Measurements from ENCODE around the gene RFWD3.

The RFWD3 gene

GRCh38 chr16:74637742-74638453 lies 28.8 kb downstream of the RFWD3 start:
- no peak overlapping the region for H3K27ac ChIP-seq (ENCODE audit: low read depth, low read length)
- no peak overlapping the region for H3K4me3 ChIP-seq (ENCODE audit: low read depth, low read length)
- H3K27me3 ChIP-seq (ENCODE audit: control insufficient read depth, insufficient read depth, low read length), result no peaks in the 10 kb centered on the region
- H3K9me3 ChIP-seq (ENCODE audit: control insufficient read depth, insufficient read depth, low read length), result no peaks in the 10 kb centered on the region
- H3K36me3 ChIP-seq (ENCODE audit: control insufficient read depth, insufficient read depth, low read length), result peaks cover 97% of the 10 kb centered on the region
- H3K9ac ChIP-seq (ENCODE audit: low read depth, low read length), result no peak overlapping the region
- H3K4me1 ChIP-seq (ENCODE audit: control insufficient read depth, insufficient read depth, low read length), result no peaks in the 10 kb centered on the region

- H3K36me3 ChIP-seq (ENCODE audit: control insufficient read depth, insufficient read depth, low read length), result peaks cover 98% of the 10 kb centered on the region
- H3K9ac ChIP-seq (ENCODE audit: low read depth, low read length), result no peak overlapping the region
- no peaks in the 10 kb centered on the region for H3K9me3 ChIP-seq (ENCODE audit: control insufficient read depth, insufficient read depth, low read length)
- H3K4me3 ChIP-seq (ENCODE audit: low read depth, low read length), result no peak overlapping the region
- no peaks in the 10 kb centered on the region for H3K27me3 ChIP-seq (ENCODE audit: control insufficient read depth, insufficient read depth, low read length)
- no peak overlapping the region for H3K27ac ChIP-seq (ENCODE audit: low read depth, low read length)
- H3K4me1 ChIP-seq (ENCODE audit: control insufficient read depth, insufficient read depth, low read length), result no peaks in the 10 kb centered on the region
Observed at GRCh38 chr16:74635303-74635702, 31.4 kb downstream of the RFWD3 start.

GRCh38 chr16:74633686-74634085 lies 33.0 kb downstream of the RFWD3 start:
- Histone ChIP-seq H3K27me3 (ENCODE audit: control insufficient read depth, insufficient read depth, low read length) (no peaks in the 10 kb centered on the region), H3K9ac (ENCODE audit: low read depth, low read length) (no peak overlapping the region), H3K36me3 (ENCODE audit: control insufficient read depth, insufficient read depth, low read length) (peaks cover 98% of the 10 kb centered on the region), H3K4me3 (ENCODE audit: low read depth, low read length) (no peak overlapping the region), H3K9me3 (ENCODE audit: control insufficient read depth, insufficient read depth, low read length) (no peaks in the 10 kb centered on the region), H3K4me1 (ENCODE audit: control insufficient read depth, insufficient read depth, low read length) (no peaks in the 10 kb centered on the region), H3K27ac (ENCODE audit: low read depth, low read length) (no peak overlapping the region)

GRCh38 chr16:74627506-74628220 lies 39.0 kb downstream of the RFWD3 start:
- no peak overlapping the region for H3K27ac ChIP-seq (ENCODE audit: low read depth, low read length)

GRCh38 chr16:74626741-74627416 lies 39.8 kb downstream of the RFWD3 start:
- Histone ChIP-seq H3K9me3 (ENCODE audit: control insufficient read depth, insufficient read depth, low read length) (no peaks in the 10 kb centered on the region), H3K4me3 (ENCODE audit: low read depth, low read length) (no peak overlapping the region), H3K36me3 (ENCODE audit: control insufficient read depth, insufficient read depth, low read length) (peaks cover 100% of the 10 kb centered on the region), H3K27ac (ENCODE audit: low read depth, low read length) (no peak overlapping the region), H3K9ac (ENCODE audit: low read depth, low read length) (no peak overlapping the region), H3K27me3 (ENCODE audit: control insufficient read depth, insufficient read depth, low read length) (no peaks in the 10 kb centered on the region), H3K4me1 (ENCODE audit: control insufficient read depth, insufficient read depth, low read length) (peaks cover 3% of the 10 kb centered on the region; the same call in 1 of the 2 replicates)

More at GRCh38 chr16:74627506-74628220, 39.0 kb downstream of the RFWD3 start:
- Histone ChIP-seq H3K9ac (ENCODE audit: low read depth, low read length) (no peak overlapping the region), H3K27me3 (ENCODE audit: control insufficient read depth, insufficient read depth, low read length) (no peaks in the 10 kb centered on the region), H3K4me3 (ENCODE audit: low read depth, low read length) (no peak overlapping the region), H3K4me1 (ENCODE audit: control insufficient read depth, insufficient read depth, low read length) (peaks cover under 1% of the 10 kb centered on the region; the same call in 1 of the 2 replicates), H3K9me3 (ENCODE audit: control insufficient read depth, insufficient read depth, low read length) (no peaks in the 10 kb centered on the region), H3K36me3 (ENCODE audit: control insufficient read depth, insufficient read depth, low read length) (peaks cover 100% of the 10 kb centered on the region)

GRCh38 chr16:74625500-74626350 lies 41.0 kb downstream of the RFWD3 start:
- Histone ChIP-seq H3K27ac (ENCODE audit: low read depth, low read length) (no peak overlapping the region), H3K27me3 (ENCODE audit: control insufficient read depth, insufficient read depth, low read length) (no peaks in the 10 kb centered on the region), H3K9ac (ENCODE audit: low read depth, low read length) (no peak overlapping the region), H3K9me3 (ENCODE audit: control insufficient read depth, insufficient read depth, low read length) (no peaks in the 10 kb centered on the region), H3K36me3 (ENCODE audit: control insufficient read depth, insufficient read depth, low read length) (peaks cover 99% of the 10 kb centered on the region), H3K4me3 (ENCODE audit: low read depth, low read length) (no peak overlapping the region), H3K4me1 (ENCODE audit: control insufficient read depth, insufficient read depth, low read length) (peaks cover 3% of the 10 kb centered on the region; the same call in 1 of the 2 replicates)

- Histone ChIP-seq H3K4me1 (ENCODE audit: control insufficient read depth, insufficient read depth, low read length) (peaks cover 3% of the 10 kb centered on the region; the same call in 1 of the 2 replicates), H3K27ac (ENCODE audit: low read depth, low read length) (no peak overlapping the region), H3K9ac (ENCODE audit: low read depth, low read length) (no peak overlapping the region), H3K9me3 (ENCODE audit: control insufficient read depth, insufficient read depth, low read length) (no peaks in the 10 kb centered on the region), H3K4me3 (ENCODE audit: low read depth, low read length) (no peak overlapping the region), H3K27me3 (ENCODE audit: control insufficient read depth, insufficient read depth, low read length) (no peaks in the 10 kb centered on the region), H3K36me3 (ENCODE audit: control insufficient read depth, insufficient read depth, low read length) (peaks cover 94% of the 10 kb centered on the region)
Observed at GRCh38 chr16:74623839-74624235, 42.8 kb downstream of the RFWD3 start.

GRCh38 chr16:74623214-74623838 lies 43.4 kb downstream of the RFWD3 start:
- Histone ChIP-seq H3K4me3 (ENCODE audit: low read depth, low read length) (no peak overlapping the region), H3K9me3 (ENCODE audit: control insufficient read depth, insufficient read depth, low read length) (no peaks in the 10 kb centered on the region), H3K27ac (ENCODE audit: low read depth, low read length) (no peak overlapping the region), H3K36me3 (ENCODE audit: control insufficient read depth, insufficient read depth, low read length) (peaks cover 89% of the 10 kb centered on the region), H3K27me3 (ENCODE audit: control insufficient read depth, insufficient read depth, low read length) (no peaks in the 10 kb centered on the region), H3K9ac (ENCODE audit: low read depth, low read length) (no peak overlapping the region), H3K4me1 (ENCODE audit: control insufficient read depth, insufficient read depth, low read length) (peaks cover 3% of the 10 kb centered on the region; the same call in 1 of the 2 replicates)

- Histone ChIP-seq H3K9ac (ENCODE audit: low read depth, low read length) (no peak overlapping the region), H3K27me3 (ENCODE audit: control insufficient read depth, insufficient read depth, low read length) (no peaks in the 10 kb centered on the region), H3K36me3 (ENCODE audit: control insufficient read depth, insufficient read depth, low read length) (peaks cover 79% of the 10 kb centered on the region), H3K4me1 (ENCODE audit: control insufficient read depth, insufficient read depth, low read length) (peaks cover 3% of the 10 kb centered on the region; the same call in 1 of the 2 replicates), H3K4me3 (ENCODE audit: low read depth, low read length) (no peak overlapping the region), H3K27ac (ENCODE audit: low read depth, low read length) (no peak overlapping the region), H3K9me3 (ENCODE audit: control insufficient read depth, insufficient read depth, low read length) (no peaks in the 10 kb centered on the region)
Observed at GRCh38 chr16:74622005-74622404, 44.7 kb downstream of the RFWD3 start.

- Histone ChIP-seq H3K27ac (ENCODE audit: low read depth, low read length) (no peak overlapping the region), H3K36me3 (ENCODE audit: control insufficient read depth, insufficient read depth, low read length) (peaks cover 37% of the 10 kb centered on the region), H3K9ac (ENCODE audit: low read depth, low read length) (no peak overlapping the region), H3K4me1 (ENCODE audit: control insufficient read depth, insufficient read depth, low read length) (no peaks in the 10 kb centered on the region), H3K27me3 (ENCODE audit: control insufficient read depth, insufficient read depth, low read length) (no peaks in the 10 kb centered on the region), H3K9me3 (ENCODE audit: control insufficient read depth, insufficient read depth, low read length) (no peaks in the 10 kb centered on the region), H3K4me3 (ENCODE audit: low read depth, low read length) (no peak overlapping the region)
Observed at GRCh38 chr16:74617206-74617788, 49.4 kb downstream of the RFWD3 start.
